H1 (cell line): ENCODE results near the gene ZBTB18. TPM values are rescaled to one million over a fixed set of nuclear protein-coding genes. Genes with fewer than 3 reads are reported as not detected.

Experiments used
- CBX5 ChIP-seq: fragments of 300-800, 300-1000 bp; sonication (generic); IDR thresholded peaks from 2 replicates; pipeline ENCODE4 v1.7.1; 2016; ENCODE audit warnings: antibody characterized with exemption, low read length, low read depth
- CHD1 ChIP-seq: IDR thresholded peaks from 2 replicates; pipeline ENCODE4 v1.6.1; 2012; ENCODE audit warnings: low read depth, low read length, improper control_type of control experiment
- GABPA ChIP-seq: IDR thresholded peaks from 2 replicates; pipeline ENCODE4 v1.6.1; 2011; ENCODE audit warnings: mild to moderate bottlenecking, low read length, moderate library complexity, borderline replicate concordance; ENCODE audit not compliant: insufficient read depth
- GTF2F1 ChIP-seq: IDR thresholded peaks from 2 replicates; pipeline ENCODE4 v1.6.1; 2012; ENCODE audit warnings: low read depth, low read length, improper control_type of control experiment, borderline replicate concordance
- HDAC2 ChIP-seq, 2 experiments: fragments of 300-600 bp in 1 of 2; sonication (generic) in 1 of 2; IDR thresholded peaks; 2 replicates each; pipeline ENCODE4 v1.6.1; 2011 to 2012; ENCODE audit warnings: low read depth in 2 of 2, low read length in 2 of 2, mild to moderate bottlenecking in 2 of 2, moderate library complexity in 2 of 2, borderline replicate concordance in 1 of 2, inconsistent platforms in 1 of 2
- RAD21 ChIP-seq, 2 experiments: IDR thresholded peaks in 1 of 2; conservative IDR thresholded peaks in 1 of 2; 2 replicates each; pipeline ENCODE4 v1.6.1; 2011; ENCODE audit warnings: low read depth in 2 of 2, low read length in 2 of 2, improper control_type of control experiment in 1 of 2, inconsistent platforms in 1 of 2, mild to moderate bottlenecking in 1 of 2, moderate library complexity in 1 of 2
- RBBP5 ChIP-seq: IDR thresholded peaks from 2 replicates; pipeline ENCODE4 v1.7.1; 2012; ENCODE audit warnings: low read depth, mild to moderate bottlenecking, inconsistent platforms, low read length, moderate library complexity, borderline replicate concordance
- RFX5 ChIP-seq: IDR thresholded peaks from 2 replicates; pipeline ENCODE4 v1.6.1; 2011; ENCODE audit warnings: low read depth, low read length, improper control_type of control experiment, borderline replicate concordance
- SP2 ChIP-seq: IDR thresholded peaks from 2 replicates; pipeline ENCODE4 v1.6.1; 2012; ENCODE audit warnings: mild to moderate bottlenecking, low read length, inconsistent platforms
- polyA plus RNA-seq, 7 experiments: library from polyadenylated mRNA; depleted of rRNA in 3 of 7; stranded (reverse) in 5 of 7; unstranded in 2 of 7; fragments of >200 nt in 5 of 7; fragments of 200-250 nt in 2 of 7; gene quantifications; 1 replicate in 5 of 7; 2 replicates in 1 of 7; 4 replicates in 1 of 7; pipeline versions ENCODE4 v1.2.1 to v1.2.3, GENCODE V29; 2011 to 2013; ENCODE audit warnings: missing spikeins in 2 of 7, mixed read lengths in 2 of 7
- total RNA-seq: library from RNA; stranded (reverse); fragmentation: NEBNext Ultra II Directional; extraction: Animal tissue kit (Norgen Biotek cat#: 25700); gene quantifications from 2 replicates; pipeline ENCODE4 v1.2.1, GENCODE V29; 2021

ZBTB18 gene
- total and polyA plus RNA-seq, 2 of the 8 experiments (the other 6 are each of a cell fraction or from before 2014, with no cell fraction given): 8.5 to 14.4 TPM

DNA sequence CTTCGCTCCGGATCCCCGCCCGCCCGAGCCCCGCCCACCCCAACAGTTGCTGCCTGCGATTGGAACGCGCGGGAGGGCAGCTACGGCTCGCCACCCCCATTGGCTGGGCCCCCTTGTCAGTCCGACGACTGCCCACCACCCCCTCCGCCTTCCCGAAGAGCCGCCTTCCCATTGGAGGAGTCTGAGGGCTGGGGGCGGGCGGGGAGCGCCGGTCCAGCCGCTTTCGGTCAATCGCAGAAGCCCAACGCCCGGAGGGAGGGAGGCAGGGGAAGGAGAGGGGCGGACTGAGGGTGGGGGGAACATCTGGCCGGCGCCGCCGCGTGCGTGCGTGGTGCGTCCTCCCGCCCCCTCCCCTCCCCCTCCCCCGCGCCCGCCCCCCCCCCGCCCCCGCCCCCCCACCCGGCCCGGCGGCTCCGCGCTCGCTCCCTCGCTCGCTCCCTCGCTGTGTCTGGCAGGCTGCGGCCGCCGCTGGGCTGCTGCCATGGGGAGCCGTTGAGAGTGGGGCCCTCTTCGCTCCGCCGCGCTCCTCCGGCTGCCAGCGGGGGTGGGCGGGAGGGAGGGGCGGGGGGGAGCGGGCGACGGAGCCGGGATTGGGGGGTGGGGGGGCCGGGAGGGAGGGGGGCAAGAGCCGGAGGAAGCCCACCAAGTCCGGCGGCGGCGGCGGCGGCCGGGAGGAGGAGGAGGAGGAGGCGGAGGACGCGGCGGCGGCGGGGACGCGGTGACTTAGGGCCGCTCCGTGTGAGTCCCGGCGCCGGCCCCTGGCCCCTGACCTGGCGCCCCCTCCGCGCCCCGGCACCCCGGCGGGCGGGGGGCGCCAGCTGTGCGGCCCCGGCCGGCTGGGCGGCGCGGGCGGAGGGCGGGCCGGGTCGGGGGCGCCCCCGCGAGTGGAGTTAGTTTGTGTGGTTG is 2.6 kb upstream of the ZBTB18 start (continued):
- TF ChIP-seq HDAC2 (IDR thresholded peaks at IDR 0.05; ENCODE audit: borderline replicate concordance in 1 of 2, low read depth in 2 of 2, low read length in 2 of 2): no peak
- TF ChIP-seq RBBP5: no peak
- TF ChIP-seq SP2: peak; percentile 58; the same call in 1 of the 2 replicates
- TF ChIP-seq CHD1: no peak
- no peak for TF ChIP-seq GABPA
- TF ChIP-seq RAD21 (IDR thresholded peaks at IDR 0.05 in 1 of 2, conservative IDR thresholded peaks at IDR 0.05 in 1 of 2; ENCODE audit: low read depth in 2 of 2, low read length in 2 of 2): no peak
- no peak for TF ChIP-seq CBX5
- TF ChIP-seq RFX5: no peak
- no peak for TF ChIP-seq GTF2F1
